ENCODE results near the gene ATL3. TPM values are rescaled to one million over a fixed set of nuclear protein-coding genes. Genes with fewer than 3 reads are reported as not detected.
A peak's percentile ranks its signal among the peaks of the same experiment; 100 is the strongest.
"Not testable (repeated sequence)": the region's sequence is repeated elsewhere in the genome, so short reads cannot be mapped to it uniquely, and the experiment has no call there.

ATL3 gene
- total and polyA plus RNA-seq, 8 donors = 5.7 to 99.3 (median 23.7) TPM

DNA sequence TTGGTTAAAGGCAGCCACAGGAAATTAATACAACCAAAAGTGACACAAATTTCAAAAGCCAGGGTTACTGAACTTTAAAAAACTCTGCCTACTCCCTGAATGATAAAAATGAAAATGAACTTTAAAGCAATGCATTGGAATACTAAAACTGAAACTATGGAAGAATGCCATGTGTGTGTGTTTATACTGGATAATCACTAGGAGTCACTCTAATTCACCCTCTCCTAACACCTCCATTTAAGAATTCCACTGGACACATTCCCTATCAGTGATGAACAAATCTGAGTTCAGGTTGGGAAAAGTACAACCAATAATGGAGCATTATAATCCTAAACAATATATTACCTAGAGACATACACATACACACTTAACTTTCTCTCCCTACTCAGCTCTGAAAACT is 29.4 kb downstream of the ATL3 start:
- intact Hi-C loops (cut with DNase I; ENCODE audit: low total_unique reads) = no loop called here
- Histone ChIP-seq H3K27ac (no peak overlapping the region), H3K9me3 (no peaks in the 10 kb centered on the region), H3K36me3 (peaks cover 34 to 91% (median 80%) of the 10 kb centered on the region in 4 donors), H3K4me3 (no peak overlapping the region), H3K4me1 (peaks cover 4 to 15% (median 5%) of the 10 kb centered on the region in 4 donors), H3K27me3 (no peaks in the 10 kb centered on the region)
- DNase-seq = no peak
- TF ChIP-seq EP300 (IDR thresholded peaks at IDR 0.05) = no peak
- no peak for TF ChIP-seq POLR2A (IDR thresholded peaks at IDR 0.05)
- TF ChIP-seq, protein P1, sequence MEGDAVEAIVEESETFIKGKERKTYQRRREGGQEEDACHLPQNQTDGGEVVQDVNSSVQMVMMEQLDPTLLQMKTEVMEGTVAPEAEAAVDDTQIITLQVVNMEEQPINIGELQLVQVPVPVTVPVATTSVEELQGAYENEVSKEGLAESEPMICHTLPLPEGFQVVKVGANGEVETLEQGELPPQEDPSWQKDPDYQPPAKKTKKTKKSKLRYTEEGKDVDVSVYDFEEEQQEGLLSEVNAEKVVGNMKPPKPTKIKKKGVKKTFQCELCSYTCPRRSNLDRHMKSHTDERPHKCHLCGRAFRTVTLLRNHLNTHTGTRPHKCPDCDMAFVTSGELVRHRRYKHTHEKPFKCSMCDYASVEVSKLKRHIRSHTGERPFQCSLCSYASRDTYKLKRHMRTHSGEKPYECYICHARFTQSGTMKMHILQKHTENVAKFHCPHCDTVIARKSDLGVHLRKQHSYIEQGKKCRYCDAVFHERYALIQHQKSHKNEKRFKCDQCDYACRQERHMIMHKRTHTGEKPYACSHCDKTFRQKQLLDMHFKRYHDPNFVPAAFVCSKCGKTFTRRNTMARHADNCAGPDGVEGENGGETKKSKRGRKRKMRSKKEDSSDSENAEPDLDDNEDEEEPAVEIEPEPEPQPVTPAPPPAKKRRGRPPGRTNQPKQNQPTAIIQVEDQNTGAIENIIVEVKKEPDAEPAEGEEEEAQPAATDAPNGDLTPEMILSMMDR (IDR thresholded peaks at IDR 0.05) = no peak
- no peak for TF ChIP-seq POLR2AphosphoS5 (IDR thresholded peaks at IDR 0.05)

DNA sequence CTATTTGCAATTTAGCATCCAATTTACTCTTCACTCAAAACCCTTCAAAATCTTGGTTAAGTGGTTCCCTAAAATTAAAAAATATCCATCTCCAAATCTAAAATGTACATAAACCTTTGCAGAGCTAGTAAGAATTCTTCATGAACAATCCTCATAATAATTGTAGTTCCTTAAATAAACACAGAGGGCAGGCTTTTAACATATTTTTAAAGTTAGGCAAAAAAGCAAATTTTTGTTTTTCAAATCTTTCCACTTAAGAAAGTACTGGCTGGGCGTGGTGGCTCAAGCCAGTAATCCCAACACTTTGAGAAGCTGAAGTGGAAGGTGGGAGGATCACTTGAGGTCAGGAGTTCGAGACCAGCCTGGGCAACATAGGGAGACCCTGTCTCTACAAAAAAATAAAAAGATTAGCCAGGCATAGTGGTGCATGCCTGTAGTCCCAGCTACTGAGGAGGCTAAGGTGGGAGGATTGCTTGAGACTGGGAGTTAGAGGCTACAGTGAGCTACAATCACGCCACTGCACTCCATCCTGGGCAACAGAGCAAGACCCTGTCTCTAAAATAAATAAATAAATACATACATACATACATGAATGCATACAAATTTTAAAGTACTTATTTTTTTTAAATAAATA is 31.9 kb downstream of the ATL3 start:
- TF ChIP-seq EP300 (IDR thresholded peaks at IDR 0.05) (no peak), POLR2A (IDR thresholded peaks at IDR 0.05) (no peak), POLR2AphosphoS5 (IDR thresholded peaks at IDR 0.05) (no peak)
- TF ChIP-seq, protein P1 (IDR thresholded peaks at IDR 0.05) = peak in 3 of 7 experiments; percentile 16 to 36 (median 19)
- intact Hi-C loops (cut with DNase I; ENCODE audit: low total_unique reads) = loop anchor here (5.0 kb wide), 1 partner anchor 157 kb away; no protein-coding TSS in a partner anchor
- WGBS, 5 donors = 70 to 85% (median 76%) methylated on average over 3 of the region's 3 CpGs

DNA sequence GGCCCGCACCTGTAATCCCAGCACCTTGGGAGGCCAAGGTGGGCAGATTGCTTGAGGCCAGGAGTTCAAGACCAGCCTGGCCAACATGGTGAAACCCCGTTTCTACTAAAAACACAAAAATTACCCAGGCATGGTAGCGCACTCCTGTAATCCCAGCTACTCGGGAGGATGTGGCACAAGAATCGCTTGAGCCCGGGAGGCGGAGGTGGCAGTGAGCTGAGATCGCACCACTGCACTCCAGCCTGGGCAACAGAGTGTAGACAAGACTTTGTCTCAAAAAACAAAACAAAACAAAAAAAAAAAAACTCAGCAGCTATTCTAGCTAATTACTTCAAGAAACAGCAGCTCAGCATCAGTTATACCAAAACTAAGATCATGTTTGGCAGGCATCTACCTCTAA is 32.7 kb downstream of the ATL3 start:
- H3K27ac ChIP-seq, H3K4me3 ChIP-seq, H3K9me3 ChIP-seq, DNase-seq, H3K27me3 ChIP-seq: not testable (repeated sequence)
- H3K36me3 ChIP-seq = peaks cover 15 to 91% (median 77%) of the 10 kb centered on the region in 4 donors
- intact Hi-C loops (cut with DNase I; ENCODE audit: low total_unique reads) = loop anchor here (5.0 kb wide), 1 partner anchor 156 kb away; no protein-coding TSS in a partner anchor
- peaks cover 4 to 29% (median 11%) of the 10 kb centered on the region in 4 donors for H3K4me1 ChIP-seq
- 91 to 98% (median 97%) methylated on average over 8 of the region's 8 CpGs for WGBS, 5 donors

More for the DNA sequence above, 31.9 kb downstream of the ATL3 start:
- Histone ChIP-seq H3K9me3 (no peaks in the 10 kb centered on the region), H3K36me3 (peaks cover 18 to 91% (median 79%) of the 10 kb centered on the region in 4 donors), H3K4me3 (no peak overlapping the region), H3K4me1 (peaks cover 4 to 27% (median 11%) of the 10 kb centered on the region in 4 donors), H3K27me3 (no peaks in the 10 kb centered on the region), H3K27ac (no peak overlapping the region)
- DNase-seq = peak in 1 of 2 donors; percentile 28

- Histone ChIP-seq H3K9me3 (no peaks in the 10 kb centered on the region), H3K27ac (no peak overlapping the region), H3K27me3 (no peaks in the 10 kb centered on the region), H3K4me3 (no peak overlapping the region), H3K4me1 (peaks cover 5 to 30% (median 9%) of the 10 kb centered on the region in 4 donors), H3K36me3 (peaks cover 15 to 90% (median 79%) of the 10 kb centered on the region in 4 donors)
- 60 to 63% (median 63%) methylated on average over 10 of the region's 10 CpGs for WGBS, 5 donors
- intact Hi-C loops (cut with DNase I; ENCODE audit: low total_unique reads) = loop anchor here (5.0 kb wide), 1 partner anchor 154 kb away; no protein-coding TSS in a partner anchor
- TF ChIP-seq, protein P1 (IDR thresholded peaks at IDR 0.05) = peak in 5 of 7 experiments; percentile 60 to 81 (median 78)
- peak in 1 of 3 donors; percentile 51 for TF ChIP-seq POLR2AphosphoS5 (IDR thresholded peaks at IDR 0.05)
- no peak for TF ChIP-seq EP300 (IDR thresholded peaks at IDR 0.05)
- DNase-seq = peak; percentile 63 to 84
These were observed 35.3 kb downstream of the ATL3 start for GRCh38 chr11:63635762-63636465.

All from stomach (tissue), 9 donors.